ENCODE data around the gene CFLAR. TPM values are rescaled to one million over a fixed set of nuclear protein-coding genes. Genes with fewer than 3 reads are reported as not detected.

Gene CFLAR
- total and polyA plus RNA-seq, 9 of the 15 experiments (the other 6 are each of a cell fraction or from before 2014, with no cell fraction given): 27.5 to 102 (median 54.0) TPM

GRCh38 chr2:201071479-201072200 lies 44.3 kb upstream of the CFLAR start, which contains the start of the genes HYCC2 and NDUFB3 (continued):
- TF ChIP-seq MNT (conservative IDR thresholded peaks at IDR 0.05): peak; percentile 72 to 87; a peak in 3 of 4 replicates
- no peak for TF ChIP-seq ZNF79 (CRISPR knock-in tag; IDR thresholded peaks at IDR 0.05; ENCODE audit: low read depth)
- TF ChIP-seq CHD7 (IDR thresholded peaks at IDR 0.05; ENCODE audit: low read depth, low read length): no peak
- peak; percentile 94 for TF ChIP-seq PHF20 (IDR thresholded peaks at IDR 0.05; ENCODE audit: partially characterized antibody)
- TF ChIP-seq THRA (IDR thresholded peaks at IDR 0.05): no peak
- TF ChIP-seq CTCF (IDR thresholded peaks at IDR 0.05 in 2 of 3, conservative IDR thresholded peaks at IDR 0.05 in 1 of 3; ENCODE audit: insufficient read depth in 2 of 3, low read depth in 1 of 3, low read length in 3 of 3): peak; percentile 38 to 47 (median 42); a peak in 4 of 6 replicates
- TF ChIP-seq HOXB6 (CRISPR knock-in tag; IDR thresholded peaks at IDR 0.05; ENCODE audit: borderline replicate concordance): no peak

All from K562 (cell line).